HG03139 (cell line): ENCODE results near the gene FITM1.

Experiments
- ATAC-seq: cut with Tn5 transposase; IDR thresholded peaks from one replicate; pipeline ENCODE4 v1.9.1; 2021; ENCODE audit not compliant: unreplicated experiment

FITM1 gene

DNA sequence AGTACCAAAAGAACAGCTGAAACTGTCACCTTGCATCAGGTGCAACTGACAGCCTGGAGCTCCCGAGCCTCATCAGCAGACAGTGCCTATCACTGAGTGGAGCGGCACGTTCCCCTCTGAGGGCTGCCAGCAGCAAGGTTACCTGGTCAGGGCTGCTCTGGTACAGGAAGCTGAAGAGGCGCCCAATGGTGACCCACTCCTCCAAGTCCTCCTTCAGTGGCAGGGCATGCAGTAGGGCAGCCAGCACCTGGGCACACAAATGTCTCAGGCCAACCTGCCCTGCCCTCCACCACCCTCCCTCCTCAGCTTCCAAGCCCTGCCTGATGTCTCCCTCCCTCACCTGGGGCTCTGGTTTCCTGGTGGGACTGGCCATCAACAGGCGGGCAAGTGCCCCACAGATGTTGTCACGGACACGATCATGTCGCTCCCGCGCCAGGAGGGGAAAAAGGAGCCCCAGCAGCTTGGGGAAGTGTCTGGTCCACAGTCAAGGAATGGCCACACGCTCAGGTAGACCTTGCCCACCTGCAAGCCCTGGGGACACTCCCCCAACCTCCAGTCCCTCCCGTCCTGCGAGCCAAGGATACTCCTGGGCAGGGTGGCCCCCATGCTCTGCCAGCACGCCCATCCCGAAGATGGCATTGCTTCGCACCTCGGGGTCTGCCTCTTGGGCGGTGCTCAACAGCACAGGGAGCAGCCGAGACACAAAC, 51.1 kb downstream of the FITM1 start:
- ATAC-seq: no peak
